Liver (tissue), 9 donors: Measurements from ENCODE around the gene BRD4. TPM values are rescaled to one million over a fixed set of nuclear protein-coding genes. Genes with fewer than 3 reads are reported as not detected.

Experiments used
- DNase-seq: peaks from one replicate; pipeline ENCODE4 v3.0.0-alpha.2; 2017; ENCODE audit warnings: low spot score
- H3K27ac ChIP-seq, 2 donors: one replicate each; pipeline ENCODE4 v1.7.0; 2013; ENCODE audit warnings: inconsistent platforms in 2 of 2, low read length in 2 of 2, control low read depth in 1 of 2, low read depth in 1 of 2, mild to moderate bottlenecking in 1 of 2
- H3K27me3 ChIP-seq, 4 donors: one replicate each; pipeline versions ENCODE4 v1.6.1 to v1.7.0; 2013; ENCODE audit warnings: low read length in 3 of 4, inconsistent platforms in 1 of 4, mild to moderate bottlenecking in 1 of 4, moderate library complexity in 1 of 4; ENCODE audit not compliant: control insufficient read depth in 4 of 4, insufficient read depth in 4 of 4
- H3K36me3 ChIP-seq, 4 donors: one replicate each; pipeline versions ENCODE4 v1.6.1 to v1.7.0; 2013; ENCODE audit warnings: low read length in 3 of 4, mild to moderate bottlenecking in 3 of 4, low read depth in 1 of 4, moderate library complexity in 1 of 4; ENCODE audit not compliant: control insufficient read depth in 4 of 4, insufficient read depth in 3 of 4
- H3K4me1 ChIP-seq, 4 donors: one replicate each; pipeline versions ENCODE4 v1.6.1 to v1.7.0; 2013; ENCODE audit warnings: low read length in 3 of 4, mild to moderate bottlenecking in 3 of 4, moderate library complexity in 1 of 4; ENCODE audit not compliant: control insufficient read depth in 4 of 4, insufficient read depth in 4 of 4
- H3K4me3 ChIP-seq, 3 donors: one replicate each; pipeline versions ENCODE4 v1.6.1 to v1.7.0; 2013; ENCODE audit warnings: low read length in 3 of 3, control low read depth in 1 of 3, low read depth in 1 of 3, mild to moderate bottlenecking in 1 of 3
- H3K9ac ChIP-seq, 2 donors: one replicate each; pipeline ENCODE4 v1.7.0; 2013; ENCODE audit warnings: low read length in 2 of 2, mild to moderate bottlenecking in 2 of 2, moderate library complexity in 2 of 2, control low read depth in 1 of 2, low read depth in 1 of 2
- H3K9me3 ChIP-seq, 4 donors: one replicate each; pipeline versions ENCODE4 v1.6.1 to v1.7.0; 2013; ENCODE audit warnings: low read length in 3 of 4; ENCODE audit not compliant: control insufficient read depth in 4 of 4
- EGR1 ChIP-seq, 2 donors: IDR thresholded peaks; 2 replicates each; pipeline ENCODE4 v1.6.1; 2016 to 2018; ENCODE audit warnings: antibody characterized with exemption in 2 of 2, low read depth in 2 of 2
- FOXA1 ChIP-seq: IDR thresholded peaks from 2 replicates; pipeline ENCODE4 v1.6.1; 2016; ENCODE audit warnings: antibody characterized with exemption
- FOXA2 ChIP-seq: IDR thresholded peaks from 2 replicates; pipeline ENCODE4 v1.6.1; 2016; ENCODE audit warnings: antibody characterized with exemption
- GABPA ChIP-seq, 2 donors: IDR thresholded peaks in 1 of 2; conservative IDR thresholded peaks in 1 of 2; 2 replicates each; pipeline ENCODE4 v1.6.1; 2016; ENCODE audit warnings: antibody characterized with exemption in 2 of 2, mild to moderate bottlenecking in 1 of 2, moderate library complexity in 1 of 2
- HNF4A ChIP-seq, 2 donors: conservative IDR thresholded peaks; 2 replicates each; pipeline ENCODE4 v1.6.1; 2016; ENCODE audit warnings: antibody characterized with exemption in 2 of 2, mild to moderate bottlenecking in 2 of 2
- HNF4G ChIP-seq: IDR thresholded peaks from 2 replicates; pipeline ENCODE4 v1.6.1; 2016; ENCODE audit warnings: antibody characterized with exemption
- JUND ChIP-seq, 2 donors: IDR thresholded peaks; 2 replicates each; pipeline ENCODE4 v1.6.1; 2016; ENCODE audit warnings: antibody characterized with exemption in 2 of 2
- NR2F2 ChIP-seq: IDR thresholded peaks from 2 replicates; pipeline ENCODE4 v1.6.1; 2016; ENCODE audit warnings: antibody characterized with exemption
- RAD21 ChIP-seq, 2 donors: IDR thresholded peaks; 2 replicates each; pipeline ENCODE4 v1.6.1; 2016; ENCODE audit warnings: antibody characterized with exemption in 2 of 2, mild to moderate bottlenecking in 2 of 2
- RXRA ChIP-seq, 2 donors: IDR thresholded peaks; 2 replicates each; pipeline ENCODE4 v1.6.1; 2017 to 2018; ENCODE audit warnings: antibody characterized with exemption in 2 of 2, mild to moderate bottlenecking in 1 of 2
- SP1 ChIP-seq: IDR thresholded peaks from 2 replicates; pipeline ENCODE4 v1.6.1; 2018; ENCODE audit warnings: antibody characterized with exemption, mild to moderate bottlenecking
- TAF1 ChIP-seq: conservative IDR thresholded peaks from 2 replicates; pipeline ENCODE4 v1.6.1; 2016; ENCODE audit warnings: antibody characterized with exemption, mild to moderate bottlenecking
- YY1 ChIP-seq: IDR thresholded peaks from 2 replicates; pipeline ENCODE4 v1.6.1; 2016; ENCODE audit warnings: antibody characterized with exemption, mild to moderate bottlenecking
- WGBS: extraction: QIAGEN DNeasy Blood & Tissue Kit; methylation state at CpG from one replicate; pipeline ENCODE4 v1.1.7; 2013; 5-methylcytosine and 5-hydroxymethylcytosine counted together
- polyA plus RNA-seq, 2 donors: library from polyadenylated mRNA; stranded (reverse) in 1 of 2; unstranded in 1 of 2; fragments of 200-250 nt in 1 of 2; fragments of >200 nt in 1 of 2; fragmentation: Nextera tagmentation in 1 of 2; extraction: Ambion mirVana in 1 of 2; gene quantifications; one replicate each; pipeline versions ENCODE4 v1.2.1 to v1.2.3, GENCODE V29; 2013 to 2015
- total RNA-seq, 2 donors: library from RNA; depleted of rRNA; stranded (reverse); fragments of >200 nt; gene quantifications; one replicate each; pipeline ENCODE4 v1.2.3, GENCODE V29; 2014
- TF ChIP-seq, protein P1 (sequence below): fragments of 150-350 bp; IDR thresholded peaks from 2 replicates; pipeline ENCODE4 v1.5.1; 2017; ENCODE audit warnings: improper control_type of control experiment, low read depth, low read length; ENCODE audit not compliant: missing input control
- TF ChIP-seq, protein P2 (sequence below): IDR thresholded peaks from 2 replicates; pipeline ENCODE4 v1.6.1; 2016; ENCODE audit warnings: antibody characterized with exemption, mild to moderate bottlenecking
- TF ChIP-seq, protein P3 (sequence below): IDR thresholded peaks from 2 replicates; pipeline ENCODE4 v1.6.1; 2016; ENCODE audit warnings: antibody characterized with exemption
- TF ChIP-seq, protein P4 (sequence below): IDR thresholded peaks from 2 replicates; pipeline ENCODE4 v1.6.1; 2016; ENCODE audit warnings: antibody characterized with exemption
- TF ChIP-seq, protein P5 (sequence below): IDR thresholded peaks from 2 replicates; pipeline ENCODE4 v1.6.1; 2016; ENCODE audit warnings: antibody characterized with exemption
- donor health status: healthy.
- donor health status: healthy.
- donor health status: healthy.
- donor health status: healthy.
- donor health status: healthy.

BRD4 gene
- total and polyA plus RNA-seq, 4 donors = 13.6 to 25.8 (median 20.5) TPM

DNA sequence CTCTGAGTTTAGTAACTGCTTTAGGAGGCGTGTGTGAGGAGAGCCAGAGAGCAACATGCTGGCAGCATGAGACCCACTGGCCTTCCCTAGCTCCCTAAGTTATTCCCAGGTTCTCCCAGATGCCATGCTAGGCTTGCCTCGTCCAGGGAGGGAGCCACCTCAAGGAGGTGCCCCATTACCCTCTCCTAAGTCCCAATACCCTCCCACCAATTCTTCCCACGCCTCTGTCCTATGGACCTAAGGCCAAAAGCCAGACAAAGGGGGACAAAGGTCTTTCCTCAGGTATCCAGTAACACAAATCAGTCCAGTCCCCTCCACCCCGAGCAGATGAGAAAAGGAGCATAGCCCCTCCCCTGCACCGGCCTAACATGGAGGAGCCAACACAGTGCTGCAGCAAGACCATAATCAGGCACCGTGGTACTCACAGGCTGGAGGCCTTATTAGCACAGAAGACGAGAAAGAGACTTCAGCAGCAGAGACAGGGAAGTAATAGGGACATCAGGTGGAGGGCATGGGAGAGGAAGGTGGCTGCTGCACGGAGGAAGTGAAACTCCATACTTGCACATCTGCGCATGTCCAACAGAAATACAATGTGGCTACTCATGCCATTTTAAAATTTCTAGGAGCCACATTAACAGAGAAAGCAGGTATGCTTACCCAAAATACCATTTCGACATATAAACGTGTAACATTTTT lies 46.3 kb downstream of the BRD4 start:
- no peaks in the 10 kb centered on the region for H3K36me3 ChIP-seq
- no peak overlapping the region for H3K27ac ChIP-seq
- peak; percentile 72 to 74 for TF ChIP-seq HNF4A (conservative IDR thresholded peaks at IDR 0.05)
- no peak for TF ChIP-seq GABPA (IDR thresholded peaks at IDR 0.05 in 1 of 2, conservative IDR thresholded peaks at IDR 0.05 in 1 of 2)
- peaks cover 15 to 84% (median 59%) of the 10 kb centered on the region in 4 donors for H3K4me1 ChIP-seq
- WGBS = 68% methylated on average over 11 of the region's 11 CpGs
- no peak overlapping the region for H3K4me3 ChIP-seq
- H3K9me3 ChIP-seq = no peaks in the 10 kb centered on the region
- DNase-seq = no peak
- no peaks in the 10 kb centered on the region for H3K27me3 ChIP-seq
- no peak overlapping the region for H3K9ac ChIP-seq

DNA sequence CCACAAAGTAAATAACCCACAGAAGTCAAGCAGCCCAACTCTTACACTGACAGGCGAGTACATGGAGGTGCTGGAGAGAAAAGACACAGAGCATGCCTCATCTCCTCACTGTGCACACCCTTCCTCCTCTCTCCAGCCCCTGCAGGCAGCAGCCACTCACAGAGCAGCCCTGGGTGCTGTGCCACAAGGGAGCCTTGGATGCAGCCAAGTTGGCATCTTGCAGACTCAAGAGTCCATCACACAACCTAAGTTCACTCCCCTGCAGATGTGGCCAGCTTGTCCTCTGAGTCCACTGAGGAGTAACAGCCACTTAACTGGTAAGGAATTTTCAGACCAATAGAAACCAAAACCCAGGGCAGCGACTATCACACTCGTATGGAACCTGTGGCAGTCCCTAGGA lies 47.4 kb downstream of the BRD4 start:
- TF ChIP-seq YY1 (no peak), TAF1 (no peak), HNF4A (conservative IDR thresholded peaks at IDR 0.05) (no peak), FOXA1 (no peak), HNF4G (no peak), FOXA2 (no peak), RAD21 (IDR thresholded peaks at IDR 0.05) (no peak), JUND (IDR thresholded peaks at IDR 0.05) (no peak), RXRA (IDR thresholded peaks at IDR 0.05) (no peak), NR2F2 (no peak), GABPA (IDR thresholded peaks at IDR 0.05 in 1 of 2, conservative IDR thresholded peaks at IDR 0.05 in 1 of 2) (no peak), EGR1 (IDR thresholded peaks at IDR 0.05; ENCODE audit: low read depth in 2 of 2) (no peak), SP1 (no peak)
- TF ChIP-seq, protein P1, sequence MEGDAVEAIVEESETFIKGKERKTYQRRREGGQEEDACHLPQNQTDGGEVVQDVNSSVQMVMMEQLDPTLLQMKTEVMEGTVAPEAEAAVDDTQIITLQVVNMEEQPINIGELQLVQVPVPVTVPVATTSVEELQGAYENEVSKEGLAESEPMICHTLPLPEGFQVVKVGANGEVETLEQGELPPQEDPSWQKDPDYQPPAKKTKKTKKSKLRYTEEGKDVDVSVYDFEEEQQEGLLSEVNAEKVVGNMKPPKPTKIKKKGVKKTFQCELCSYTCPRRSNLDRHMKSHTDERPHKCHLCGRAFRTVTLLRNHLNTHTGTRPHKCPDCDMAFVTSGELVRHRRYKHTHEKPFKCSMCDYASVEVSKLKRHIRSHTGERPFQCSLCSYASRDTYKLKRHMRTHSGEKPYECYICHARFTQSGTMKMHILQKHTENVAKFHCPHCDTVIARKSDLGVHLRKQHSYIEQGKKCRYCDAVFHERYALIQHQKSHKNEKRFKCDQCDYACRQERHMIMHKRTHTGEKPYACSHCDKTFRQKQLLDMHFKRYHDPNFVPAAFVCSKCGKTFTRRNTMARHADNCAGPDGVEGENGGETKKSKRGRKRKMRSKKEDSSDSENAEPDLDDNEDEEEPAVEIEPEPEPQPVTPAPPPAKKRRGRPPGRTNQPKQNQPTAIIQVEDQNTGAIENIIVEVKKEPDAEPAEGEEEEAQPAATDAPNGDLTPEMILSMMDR = no peak
- TF ChIP-seq, protein P2, sequence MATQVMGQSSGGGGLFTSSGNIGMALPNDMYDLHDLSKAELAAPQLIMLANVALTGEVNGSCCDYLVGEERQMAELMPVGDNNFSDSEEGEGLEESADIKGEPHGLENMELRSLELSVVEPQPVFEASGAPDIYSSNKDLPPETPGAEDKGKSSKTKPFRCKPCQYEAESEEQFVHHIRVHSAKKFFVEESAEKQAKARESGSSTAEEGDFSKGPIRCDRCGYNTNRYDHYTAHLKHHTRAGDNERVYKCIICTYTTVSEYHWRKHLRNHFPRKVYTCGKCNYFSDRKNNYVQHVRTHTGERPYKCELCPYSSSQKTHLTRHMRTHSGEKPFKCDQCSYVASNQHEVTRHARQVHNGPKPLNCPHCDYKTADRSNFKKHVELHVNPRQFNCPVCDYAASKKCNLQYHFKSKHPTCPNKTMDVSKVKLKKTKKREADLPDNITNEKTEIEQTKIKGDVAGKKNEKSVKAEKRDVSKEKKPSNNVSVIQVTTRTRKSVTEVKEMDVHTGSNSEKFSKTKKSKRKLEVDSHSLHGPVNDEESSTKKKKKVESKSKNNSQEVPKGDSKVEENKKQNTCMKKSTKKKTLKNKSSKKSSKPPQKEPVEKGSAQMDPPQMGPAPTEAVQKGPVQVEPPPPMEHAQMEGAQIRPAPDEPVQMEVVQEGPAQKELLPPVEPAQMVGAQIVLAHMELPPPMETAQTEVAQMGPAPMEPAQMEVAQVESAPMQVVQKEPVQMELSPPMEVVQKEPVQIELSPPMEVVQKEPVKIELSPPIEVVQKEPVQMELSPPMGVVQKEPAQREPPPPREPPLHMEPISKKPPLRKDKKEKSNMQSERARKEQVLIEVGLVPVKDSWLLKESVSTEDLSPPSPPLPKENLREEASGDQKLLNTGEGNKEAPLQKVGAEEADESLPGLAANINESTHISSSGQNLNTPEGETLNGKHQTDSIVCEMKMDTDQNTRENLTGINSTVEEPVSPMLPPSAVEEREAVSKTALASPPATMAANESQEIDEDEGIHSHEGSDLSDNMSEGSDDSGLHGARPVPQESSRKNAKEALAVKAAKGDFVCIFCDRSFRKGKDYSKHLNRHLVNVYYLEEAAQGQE = no peak
- TF ChIP-seq, protein P3, sequence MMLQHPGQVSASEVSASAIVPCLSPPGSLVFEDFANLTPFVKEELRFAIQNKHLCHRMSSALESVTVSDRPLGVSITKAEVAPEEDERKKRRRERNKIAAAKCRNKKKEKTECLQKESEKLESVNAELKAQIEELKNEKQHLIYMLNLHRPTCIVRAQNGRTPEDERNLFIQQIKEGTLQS = no peak
- TF ChIP-seq, protein P4, sequence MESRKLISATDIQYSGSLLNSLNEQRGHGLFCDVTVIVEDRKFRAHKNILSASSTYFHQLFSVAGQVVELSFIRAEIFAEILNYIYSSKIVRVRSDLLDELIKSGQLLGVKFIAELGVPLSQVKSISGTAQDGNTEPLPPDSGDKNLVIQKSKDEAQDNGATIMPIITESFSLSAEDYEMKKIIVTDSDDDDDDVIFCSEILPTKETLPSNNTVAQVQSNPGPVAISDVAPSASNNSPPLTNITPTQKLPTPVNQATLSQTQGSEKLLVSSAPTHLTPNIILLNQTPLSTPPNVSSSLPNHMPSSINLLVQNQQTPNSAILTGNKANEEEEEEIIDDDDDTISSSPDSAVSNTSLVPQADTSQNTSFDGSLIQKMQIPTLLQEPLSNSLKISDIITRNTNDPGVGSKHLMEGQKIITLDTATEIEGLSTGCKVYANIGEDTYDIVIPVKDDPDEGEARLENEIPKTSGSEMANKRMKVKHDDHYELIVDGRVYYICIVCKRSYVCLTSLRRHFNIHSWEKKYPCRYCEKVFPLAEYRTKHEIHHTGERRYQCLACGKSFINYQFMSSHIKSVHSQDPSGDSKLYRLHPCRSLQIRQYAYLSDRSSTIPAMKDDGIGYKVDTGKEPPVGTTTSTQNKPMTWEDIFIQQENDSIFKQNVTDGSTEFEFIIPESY = no peak
- TF ChIP-seq, protein P5, sequence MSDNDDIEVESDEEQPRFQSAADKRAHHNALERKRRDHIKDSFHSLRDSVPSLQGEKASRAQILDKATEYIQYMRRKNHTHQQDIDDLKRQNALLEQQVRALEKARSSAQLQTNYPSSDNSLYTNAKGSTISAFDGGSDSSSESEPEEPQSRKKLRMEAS = no peak
- Histone ChIP-seq H3K9ac (no peak overlapping the region), H3K27ac (no peak overlapping the region), H3K4me3 (no peak overlapping the region), H3K9me3 (no peaks in the 10 kb centered on the region), H3K36me3 (no peaks in the 10 kb centered on the region), H3K27me3 (no peaks in the 10 kb centered on the region), H3K4me1 (peaks cover 16 to 83% (median 68%) of the 10 kb centered on the region in 4 donors)
- no peak for DNase-seq
- 88% methylated on average over 3 of the region's 3 CpGs for WGBS
